Loucy (cell line): ENCODE data around the gene KLRG1.

Experiments used
- EZH2phosphoT487 ChIP-seq: fragments of 200-600 bp; IDR thresholded peaks from 2 replicates; pipeline ENCODE4 v1.6.1; 2018; ENCODE audit warnings: antibody characterized with exemption, mild to moderate bottlenecking, moderate library complexity, borderline replicate concordance
- TF ChIP-seq, protein P1 (sequence below): fragments of 200-600 bp; sonication (generic); conservative IDR thresholded peaks from 2 replicates; pipeline ENCODE4 v1.5.1; 2014; ENCODE audit warnings: mild to moderate bottlenecking, antibody characterized with exemption, low read length

DNA sequence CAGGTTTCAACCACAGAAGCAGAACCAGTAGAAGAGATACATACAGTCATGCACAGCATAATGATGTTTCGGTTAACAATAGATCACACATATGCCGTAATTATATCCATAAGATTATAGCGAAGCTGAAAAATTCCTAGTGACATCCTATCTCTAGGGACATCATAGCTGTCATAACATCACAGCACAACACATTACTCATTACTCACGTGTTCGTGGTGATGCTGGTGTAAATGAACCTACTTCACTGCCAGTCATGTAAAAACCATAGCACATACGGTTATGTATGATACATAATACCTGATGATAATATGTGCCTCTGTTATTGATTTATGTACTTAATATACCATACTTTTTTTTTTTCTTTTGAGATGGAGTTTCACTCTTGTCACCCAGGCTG, 44.7 kb downstream of the KLRG1 start:
- TF ChIP-seq, protein P1, sequence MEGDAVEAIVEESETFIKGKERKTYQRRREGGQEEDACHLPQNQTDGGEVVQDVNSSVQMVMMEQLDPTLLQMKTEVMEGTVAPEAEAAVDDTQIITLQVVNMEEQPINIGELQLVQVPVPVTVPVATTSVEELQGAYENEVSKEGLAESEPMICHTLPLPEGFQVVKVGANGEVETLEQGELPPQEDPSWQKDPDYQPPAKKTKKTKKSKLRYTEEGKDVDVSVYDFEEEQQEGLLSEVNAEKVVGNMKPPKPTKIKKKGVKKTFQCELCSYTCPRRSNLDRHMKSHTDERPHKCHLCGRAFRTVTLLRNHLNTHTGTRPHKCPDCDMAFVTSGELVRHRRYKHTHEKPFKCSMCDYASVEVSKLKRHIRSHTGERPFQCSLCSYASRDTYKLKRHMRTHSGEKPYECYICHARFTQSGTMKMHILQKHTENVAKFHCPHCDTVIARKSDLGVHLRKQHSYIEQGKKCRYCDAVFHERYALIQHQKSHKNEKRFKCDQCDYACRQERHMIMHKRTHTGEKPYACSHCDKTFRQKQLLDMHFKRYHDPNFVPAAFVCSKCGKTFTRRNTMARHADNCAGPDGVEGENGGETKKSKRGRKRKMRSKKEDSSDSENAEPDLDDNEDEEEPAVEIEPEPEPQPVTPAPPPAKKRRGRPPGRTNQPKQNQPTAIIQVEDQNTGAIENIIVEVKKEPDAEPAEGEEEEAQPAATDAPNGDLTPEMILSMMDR = no peak
- TF ChIP-seq EZH2phosphoT487 = no peak
